Activated T-helper 1 cell treated with anti-CD3 and anti-CD28 coated beads, Interleukin-12 subunit alpha, Interleukin-12 subunit beta, Interleukin-2, Interleukin-4 antibody, amounts not matched to agents 30 ng/mL and 10 ng/mL and 1 ng/mL, durations not matched to agents 14 hours and 24 hours and 36 hours (primary cell): ENCODE measurements around the gene LGI2. TPM values are rescaled to one million over a fixed set of nuclear protein-coding genes. Genes with fewer than 3 reads are reported as not detected.
"Not testable (repeated sequence)": the region's sequence is repeated elsewhere in the genome, so short reads cannot be mapped to it uniquely, and the experiment has no call there.

Experiments
- DNase-seq: peaks from one replicate; pipeline ENCODE4 v3.0.0; 2021; ENCODE audit warnings: low spot score
- H3K27ac Mint-ChIP-seq: one replicate; pipeline ENCODE4 v1.8.0; 2021; ENCODE audit warnings: mild to moderate bottlenecking, mixed read lengths
- H3K27me3 Mint-ChIP-seq: one replicate; pipeline ENCODE4 v1.8.0; 2022; ENCODE audit warnings: mild to moderate bottlenecking, moderate library complexity, mixed read lengths; ENCODE audit not compliant: insufficient read depth
- H3K36me3 Mint-ChIP-seq: one replicate; pipeline ENCODE4 v1.8.0; 2021; ENCODE audit warnings: low read depth, mixed read lengths
- H3K4me1 Mint-ChIP-seq: one replicate; pipeline ENCODE4 v1.8.0; 2021; ENCODE audit warnings: low read depth, mixed read lengths
- H3K4me3 Mint-ChIP-seq: one replicate; pipeline ENCODE4 v1.8.0; 2021; ENCODE audit warnings: mild to moderate bottlenecking, moderate library complexity, mixed read lengths
- H3K9me3 Mint-ChIP-seq: one replicate; pipeline ENCODE4 v1.8.0; 2021; ENCODE audit warnings: mixed read lengths
- intact Hi-C: fragments of 100-400 bp; cut with micrococcal nuclease; formaldehyde crosslinking; loops from one replicate; pipeline ENCODE4 v1.15.1; 2024
- total RNA-seq: library from RNA; stranded (reverse); gene quantifications from 2 replicates; pipeline ENCODE4 v1.2.3, GENCODE V29; 2022

Gene LGI2
- total RNA-seq, 1 donor from 2014 or later, result not detected

DNA sequence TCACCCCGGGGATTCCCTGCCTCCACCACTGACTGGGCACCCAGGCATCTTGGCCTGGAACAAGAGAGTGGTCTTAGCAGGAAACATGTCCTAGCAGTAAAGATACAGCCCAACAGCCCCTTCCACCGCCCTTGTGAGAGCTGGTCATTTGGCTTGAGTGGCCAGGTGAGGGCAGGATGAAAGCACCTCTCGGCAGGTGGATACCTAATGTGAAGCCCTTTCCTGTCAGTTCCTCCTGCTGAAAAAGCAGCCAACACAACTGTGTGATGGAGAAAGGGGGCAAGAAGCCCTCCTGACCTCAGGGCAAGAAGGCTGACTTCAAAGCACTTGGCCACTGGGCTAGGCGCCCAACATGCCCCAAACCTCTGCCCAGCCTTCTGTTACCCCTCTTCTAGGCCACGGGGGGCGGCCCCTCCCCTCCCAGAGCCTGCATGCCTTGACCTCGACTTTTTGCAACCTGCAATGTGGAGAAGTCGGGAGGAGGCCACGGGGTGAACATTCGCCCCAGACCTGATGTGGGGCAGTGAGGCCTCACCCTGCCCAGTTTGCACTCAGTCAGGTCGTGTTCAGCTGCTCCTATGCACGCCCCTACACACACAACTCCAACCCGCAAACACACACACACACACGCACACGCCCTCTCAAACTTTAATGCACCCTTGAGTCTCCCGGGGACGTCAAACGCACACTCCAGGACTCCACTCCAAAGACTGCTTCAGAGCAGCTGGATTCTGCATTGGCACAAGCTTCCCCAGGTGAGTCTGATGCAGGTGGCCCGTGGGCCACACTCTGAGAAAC, 1.1 kb downstream of the LGI2 start:
- H3K9me3 Mint-ChIP-seq, result no peaks in the 10 kb centered on the region
- H3K4me1 Mint-ChIP-seq, result no peaks in the 10 kb centered on the region
- peaks cover 63% of the 10 kb centered on the region for H3K27me3 Mint-ChIP-seq
- intact Hi-C loops, result no loop called here
- H3K4me3 Mint-ChIP-seq, result no peak overlapping the region
- DNase-seq, result no peak
- no peaks in the 10 kb centered on the region for H3K36me3 Mint-ChIP-seq
- H3K27ac Mint-ChIP-seq, result no peak overlapping the region

DNA sequence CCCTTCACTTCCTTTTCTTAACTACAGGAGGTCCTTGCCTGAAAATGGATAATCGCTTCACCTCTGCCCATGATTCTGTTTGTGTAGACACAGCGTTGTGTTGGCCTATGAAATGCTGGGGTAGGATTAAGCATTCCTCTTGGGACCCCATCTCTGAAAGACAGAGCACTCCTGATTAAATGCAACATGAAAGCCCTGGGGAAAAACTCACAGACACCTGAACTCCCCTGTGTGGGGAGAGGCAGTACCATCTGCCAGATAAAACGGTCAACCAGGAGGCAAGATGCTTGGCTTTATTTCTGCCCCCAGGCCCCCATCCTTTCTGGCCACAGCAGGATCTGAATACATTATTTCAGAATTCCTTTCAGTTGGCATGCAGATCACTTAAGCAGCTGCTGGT, 1.9 kb downstream of the LGI2 start:
- Mint-ChIP-seq H3K27me3 (peaks cover 55% of the 10 kb centered on the region), H3K4me3 (no peak overlapping the region), H3K4me1 (no peaks in the 10 kb centered on the region), H3K27ac (no peak overlapping the region), H3K36me3 (no peaks in the 10 kb centered on the region), H3K9me3 (no peaks in the 10 kb centered on the region)
- intact Hi-C loops, result no loop called here
- no peak for DNase-seq

- no peak for DNase-seq
- no peak overlapping the region for H3K27ac Mint-ChIP-seq
- H3K27me3 Mint-ChIP-seq, result peaks cover 25% of the 10 kb centered on the region
- no peaks in the 10 kb centered on the region for H3K36me3 Mint-ChIP-seq
- no peaks in the 10 kb centered on the region for H3K4me1 Mint-ChIP-seq
- H3K9me3 Mint-ChIP-seq, result no peaks in the 10 kb centered on the region
- H3K4me3 Mint-ChIP-seq, result no peak overlapping the region
- intact Hi-C loops, result no loop called here
Observed at GRCh38 chr4:25022766-25023165, 8.0 kb downstream of the LGI2 start.

DNA sequence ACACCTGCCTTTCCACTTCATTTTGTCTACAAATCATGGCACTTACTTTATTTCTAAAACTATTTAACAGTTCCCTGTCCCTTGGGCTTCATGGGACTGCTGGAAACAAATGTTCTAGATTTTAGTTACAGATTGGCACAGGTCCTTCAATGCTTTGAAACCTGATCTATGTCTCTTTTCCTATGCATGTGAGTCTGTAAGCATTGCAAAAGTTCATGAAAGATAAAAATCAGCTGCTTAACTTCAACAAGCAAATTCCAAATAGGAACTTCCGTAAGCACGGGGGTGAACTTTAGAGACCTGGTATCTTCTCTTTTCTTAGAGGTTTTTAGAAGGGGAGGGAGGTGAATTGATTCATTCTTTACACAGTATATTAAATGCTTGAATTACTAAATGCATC, 9.5 kb downstream of the LGI2 start:
- Mint-ChIP-seq H3K4me3 (no peak overlapping the region), H3K36me3 (no peaks in the 10 kb centered on the region), H3K27me3 (peaks cover 13% of the 10 kb centered on the region), H3K4me1 (no peaks in the 10 kb centered on the region), H3K27ac (no peak overlapping the region), H3K9me3 (no peaks in the 10 kb centered on the region)
- DNase-seq, result no peak
- intact Hi-C loops, result no loop called here

- no peak for DNase-seq
- intact Hi-C loops, result no loop called here
- no peaks in the 10 kb centered on the region for H3K9me3 Mint-ChIP-seq
- H3K27me3 Mint-ChIP-seq, result peaks cover 11% of the 10 kb centered on the region
- H3K4me1 Mint-ChIP-seq, result no peaks in the 10 kb centered on the region
- H3K36me3 Mint-ChIP-seq, result no peaks in the 10 kb centered on the region
- no peak overlapping the region for H3K4me3 Mint-ChIP-seq
- no peak overlapping the region for H3K27ac Mint-ChIP-seq
Observed at GRCh38 chr4:25020236-25020635, 10.5 kb downstream of the LGI2 start.

GRCh38 chr4:25019501-25019900, 11.2 kb downstream of the LGI2 start:
- peaks cover 10% of the 10 kb centered on the region for H3K27me3 Mint-ChIP-seq
- H3K36me3 Mint-ChIP-seq, result no peaks in the 10 kb centered on the region
- DNase-seq, result no peak
- H3K4me1 Mint-ChIP-seq, result no peaks in the 10 kb centered on the region
- no peaks in the 10 kb centered on the region for H3K9me3 Mint-ChIP-seq
- no peak overlapping the region for H3K4me3 Mint-ChIP-seq
- intact Hi-C loops, result no loop called here
- H3K27ac Mint-ChIP-seq, result no peak overlapping the region

- no peaks in the 10 kb centered on the region for H3K27me3 Mint-ChIP-seq
- H3K27ac Mint-ChIP-seq, result no peak overlapping the region
- intact Hi-C loops, result no loop called here
- no peak for DNase-seq
- H3K4me3 Mint-ChIP-seq, result no peak overlapping the region
- no peaks in the 10 kb centered on the region for H3K36me3 Mint-ChIP-seq
- no peaks in the 10 kb centered on the region for H3K4me1 Mint-ChIP-seq
- no peaks in the 10 kb centered on the region for H3K9me3 Mint-ChIP-seq
Observed at GRCh38 chr4:25015012-25015411, 15.7 kb downstream of the LGI2 start.

DNA sequence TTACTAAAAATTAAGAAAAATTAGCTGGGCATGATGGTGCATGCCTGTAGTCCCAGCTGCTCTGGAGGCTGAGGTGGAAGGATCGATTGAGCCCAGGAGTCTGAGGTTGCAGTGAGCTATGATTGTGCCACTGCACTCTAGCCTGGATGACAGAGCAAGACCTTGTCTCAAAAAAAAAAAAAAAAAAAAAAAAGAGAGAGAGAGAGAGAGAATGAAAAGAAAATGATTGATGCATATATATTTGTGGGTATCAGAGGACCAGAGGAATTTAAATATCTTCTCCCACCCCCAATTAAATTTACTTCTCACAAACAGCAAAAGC, 16.1 kb downstream of the LGI2 start:
- not testable (repeated sequence) for H3K27ac Mint-ChIP-seq, H3K4me1 Mint-ChIP-seq, H3K36me3 Mint-ChIP-seq

DNA sequence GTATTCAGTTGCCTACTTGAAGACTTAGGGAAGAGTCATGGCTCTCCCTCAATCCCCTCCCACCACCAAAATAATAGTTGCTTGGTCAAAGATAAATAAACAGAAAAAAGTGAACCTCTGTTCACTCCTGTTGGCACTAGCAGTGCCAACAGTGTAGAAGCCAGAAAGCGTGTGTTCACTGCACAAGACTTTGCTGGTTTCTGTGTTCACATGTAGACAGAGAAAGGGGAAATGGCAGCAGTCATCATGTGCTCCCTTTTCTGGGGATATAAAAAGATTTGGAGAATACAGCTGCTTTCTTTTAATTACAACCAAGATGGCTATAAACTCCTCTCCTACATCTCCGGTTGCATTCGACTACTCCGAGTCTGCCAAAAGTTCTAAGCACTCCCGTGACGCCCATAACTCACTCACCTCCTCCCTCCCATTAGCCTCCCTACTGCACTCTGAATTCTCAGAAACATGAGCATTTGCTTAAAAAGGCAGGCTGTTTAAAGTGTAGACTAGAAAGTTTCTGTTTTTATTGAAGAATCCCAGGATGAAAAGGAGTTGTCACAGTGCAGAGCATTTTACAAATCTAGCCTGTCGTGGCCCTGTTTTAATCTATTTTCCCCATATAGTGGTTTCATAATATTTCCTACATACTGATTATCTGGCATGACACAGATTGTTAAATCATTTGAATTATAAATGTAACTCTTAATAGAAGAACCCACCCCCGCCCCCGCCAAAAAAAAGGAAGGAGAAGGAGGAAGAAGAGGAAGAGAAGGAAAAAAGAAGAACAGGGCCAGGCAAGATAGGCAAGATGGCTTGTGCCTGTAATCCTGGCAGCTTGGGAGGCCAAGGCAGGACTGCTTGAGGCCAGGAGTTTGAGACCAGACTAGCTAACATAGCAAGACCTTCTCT, 16.7 kb downstream of the LGI2 start:
- DNase-seq, result no peak
- no peak overlapping the region for H3K27ac Mint-ChIP-seq
- no peaks in the 10 kb centered on the region for H3K4me1 Mint-ChIP-seq
- H3K9me3 Mint-ChIP-seq, result no peaks in the 10 kb centered on the region
- H3K4me3 Mint-ChIP-seq, result no peak overlapping the region
- peaks cover 3% of the 10 kb centered on the region for H3K27me3 Mint-ChIP-seq
- no peaks in the 10 kb centered on the region for H3K36me3 Mint-ChIP-seq
- intact Hi-C loops, result no loop called here

More for the DNA sequence above, 16.1 kb downstream of the LGI2 start:
- H3K4me3 Mint-ChIP-seq, H3K9me3 Mint-ChIP-seq, H3K27me3 Mint-ChIP-seq, intact Hi-C loops, DNase-seq: not testable (repeated sequence)

DNA sequence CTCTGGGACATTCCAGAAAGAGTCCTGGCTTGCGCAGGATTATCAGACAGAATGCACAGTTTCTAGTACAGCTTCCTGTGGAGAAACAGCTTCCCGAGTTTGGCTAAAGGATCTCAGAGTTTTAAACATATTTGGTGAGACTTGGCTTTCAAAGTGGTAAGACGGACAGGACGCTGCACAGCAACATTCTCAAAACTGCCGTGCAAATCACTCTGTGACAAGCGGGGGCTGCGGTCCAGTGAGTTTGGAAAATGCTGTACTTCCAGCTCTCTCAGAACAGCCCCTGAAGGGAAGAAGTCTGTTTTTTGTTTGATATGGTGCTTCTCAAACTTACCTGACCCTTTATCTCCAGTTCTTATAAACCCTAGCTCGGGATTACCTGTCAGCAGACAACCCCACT, 18.1 kb downstream of the LGI2 start:
- no peak for DNase-seq
- intact Hi-C loops, result no loop called here
- Mint-ChIP-seq H3K27me3 (peaks cover 3% of the 10 kb centered on the region), H3K4me3 (no peak overlapping the region), H3K36me3 (no peaks in the 10 kb centered on the region), H3K4me1 (no peaks in the 10 kb centered on the region), H3K27ac (no peak overlapping the region), H3K9me3 (no peaks in the 10 kb centered on the region)

- H3K4me1 Mint-ChIP-seq, result no peaks in the 10 kb centered on the region
- H3K4me3 Mint-ChIP-seq, result no peak overlapping the region
- H3K27me3 Mint-ChIP-seq, result peaks cover 3% of the 10 kb centered on the region
- H3K9me3 Mint-ChIP-seq, result no peaks in the 10 kb centered on the region
- H3K27ac Mint-ChIP-seq, result no peak overlapping the region
- no peaks in the 10 kb centered on the region for H3K36me3 Mint-ChIP-seq
- intact Hi-C loops, result no loop called here
- DNase-seq, result no peak
Observed at GRCh38 chr4:25011135-25011866, 19.4 kb downstream of the LGI2 start.

GRCh38 chr4:25007598-25007997, 23.1 kb downstream of the LGI2 start:
- no peak overlapping the region for H3K27ac Mint-ChIP-seq
- no peaks in the 10 kb centered on the region for H3K9me3 Mint-ChIP-seq
- no peak for DNase-seq
- intact Hi-C loops, result no loop called here
- H3K4me3 Mint-ChIP-seq, result no peak overlapping the region
- no peaks in the 10 kb centered on the region for H3K36me3 Mint-ChIP-seq
- peaks cover 7% of the 10 kb centered on the region for H3K27me3 Mint-ChIP-seq
- no peaks in the 10 kb centered on the region for H3K4me1 Mint-ChIP-seq

GRCh38 chr4:25002681-25003080, 28.1 kb downstream of the LGI2 start:
- no peaks in the 10 kb centered on the region for H3K36me3 Mint-ChIP-seq
- H3K9me3 Mint-ChIP-seq, result no peaks in the 10 kb centered on the region
- no peak for DNase-seq
- intact Hi-C loops, result no loop called here
- H3K27me3 Mint-ChIP-seq, result peaks cover 13% of the 10 kb centered on the region
- H3K27ac Mint-ChIP-seq, result no peak overlapping the region
- no peak overlapping the region for H3K4me3 Mint-ChIP-seq
- H3K4me1 Mint-ChIP-seq, result no peaks in the 10 kb centered on the region
